ENCODE data around the gene DUSP14.

Gene DUSP14

GRCh38 chr17:37555386-37555785, 65.7 kb downstream of the DUSP14 start:
- no peak overlapping the region for H3K4me3 Mint-ChIP-seq
- no peak for DNase-seq
- no peaks in the 10 kb centered on the region for H3K9me3 Mint-ChIP-seq
- H3K27me3 Mint-ChIP-seq: no peaks in the 10 kb centered on the region
- H3K4me1 Mint-ChIP-seq: peaks cover 39% of the 10 kb centered on the region
- ATAC-seq: no peak
- H3K27ac Mint-ChIP-seq: no peak overlapping the region

- no peaks in the 10 kb centered on the region for H3K9me3 Mint-ChIP-seq
- ATAC-seq (no peak), DNase-seq (no peak)
- no peak overlapping the region for H3K4me3 Mint-ChIP-seq
- no peak overlapping the region for H3K27ac Mint-ChIP-seq
- H3K27me3 Mint-ChIP-seq: no peaks in the 10 kb centered on the region
- H3K4me1 Mint-ChIP-seq: peaks cover 18% of the 10 kb centered on the region
Observed at GRCh38 chr17:37557482-37557881, 67.8 kb downstream of the DUSP14 start.

GRCh38 chr17:37558299-37558698, 68.6 kb downstream of the DUSP14 start:
- Mint-ChIP-seq H3K27me3 (no peaks in the 10 kb centered on the region), H3K27ac (no peak overlapping the region), H3K4me3 (no peak overlapping the region), H3K9me3 (no peaks in the 10 kb centered on the region), H3K4me1 (peaks cover 10% of the 10 kb centered on the region)
- no peak for DNase-seq
- ATAC-seq: no peak

- no peak for ATAC-seq
- Mint-ChIP-seq H3K27ac (peak overlapping the region in 1 of 2 donors; percentile 67), H3K4me1 (peaks cover 7% of the 10 kb centered on the region), H3K9me3 (no peaks in the 10 kb centered on the region), H3K4me3 (no peak overlapping the region), H3K27me3 (no peaks in the 10 kb centered on the region)
- DNase-seq: no peak
Observed at GRCh38 chr17:37562016-37562745, 72.5 kb downstream of the DUSP14 start.
